K562 (cell line): ENCODE measurements around the gene LY6G6C. TPM values are rescaled to one million over a fixed set of nuclear protein-coding genes. Genes with fewer than 3 reads are reported as not detected.

Source experiments
- ATAC-seq: fragments of 200-7000 bp; cut with Tn5 transposase; 3 replicates; pipeline ENCODE4 v1.9.1; 2020; ENCODE audit warnings: moderate library complexity
- BruUV-seq: library from RNA; stranded (reverse); fragments of 400-500 nt; replicated peaks from 2 replicates; lab custom pipeline; 2021; lab: Mats Ljungman, UMichigan
- CTCF ChIA-PET: fragments of 300-600 bp; formaldehyde crosslinking; extraction: SDS; loops from one replicate; lab custom pipeline; 2021; ENCODE audit warnings: low intra/inter-chr PET ratio; lab: Yijun Ruan, JAX
- POLR2A ChIA-PET: fragments of 300-600, 350-650 bp; sonication (Branson Sonifier 250); formaldehyde crosslinking; extraction: SDS; loops from one replicate; lab custom pipeline; 2021; ENCODE audit warnings: antibody characterized with exemption, inconsistent platforms; lab: Yijun Ruan, JAX
- DNase-seq, 4 experiments: peaks; one replicate each; pipeline versions ENCODE4 v3.0.0 to v3.0.0-alpha.2; 2011 to 2018; ENCODE audit warnings: low spot score in 3 of 4, mixed read lengths in 3 of 4; ENCODE audit errors: extremely low read depth in 1 of 4
- FAIRE-seq: peaks from 2 replicates; lab custom pipeline; 2011; peaks lifted over from hg19 to GRCh38; lab: Jason Lieb, UNC
- H2AFZ ChIP-seq: 2 replicates; pipeline ENCODE4 v1.6.0; 2011; ENCODE audit warnings: low read depth, low read length, control low read depth, inconsistent platforms
- H3K27ac ChIP-seq: fragments of 200-600 bp; 3 replicates; pipeline ENCODE4 v1.8.0; 2011; ENCODE audit warnings: low read depth, mild to moderate bottlenecking, control low read depth, inconsistent platforms, low read length, moderate library complexity, mixed read lengths; ENCODE audit errors: extremely low read depth
- H3K27me3 ChIP-seq, 2 experiments: fragments of 300-600 bp in 1 of 2; 2 replicates in 1 of 2; 3 replicates in 1 of 2; pipeline versions ENCODE4 v1.6.0 to v1.8.0; 2011; ENCODE audit warnings: inconsistent platforms in 2 of 2, low read length in 2 of 2, mild to moderate bottlenecking in 1 of 2, mixed read lengths in 1 of 2, moderate library complexity in 1 of 2; ENCODE audit not compliant: control insufficient read depth in 2 of 2, insufficient read depth in 2 of 2
- H3K36me3 ChIP-seq: fragments of 300-600 bp; 3 replicates; pipeline ENCODE4 v1.8.0; 2011; ENCODE audit warnings: mild to moderate bottlenecking, low read length, inconsistent platforms; ENCODE audit not compliant: control insufficient read depth, insufficient read depth
- H3K4me1 ChIP-seq, 2 experiments: fragments of 200-600 bp in 1 of 2; replicated peaks in 1 of 2; 2 replicates in 1 of 2; 3 replicates in 1 of 2; pipeline versions ENCODE4 v1.5.1 to v1.8.0; 2011; ENCODE audit warnings: inconsistent platforms in 2 of 2, low read length in 2 of 2, mild to moderate bottlenecking in 1 of 2, mixed read lengths in 1 of 2, moderate library complexity in 1 of 2; ENCODE audit not compliant: control insufficient read depth in 2 of 2, insufficient read depth in 2 of 2
- H3K4me2 ChIP-seq: 2 replicates; pipeline ENCODE4 v1.6.1; 2011; ENCODE audit warnings: low read length, control low read depth, inconsistent platforms, mixed read lengths; ENCODE audit not compliant: insufficient read depth
- H3K4me3 ChIP-seq: fragments of 200-600 bp; sonication (generic), shearing (Covaris generic); 2 replicates; pipeline ENCODE4 v1.5.1; 2016; ENCODE audit warnings: control low read depth, inconsistent platforms
- H3K79me2 ChIP-seq: fragments of 200-600 bp; 3 replicates; pipeline ENCODE4 v1.8.0; 2011; ENCODE audit warnings: low read length, inconsistent platforms; ENCODE audit not compliant: control insufficient read depth, insufficient read depth
- H3K9ac ChIP-seq, 2 experiments: 2 replicates each; pipeline versions ENCODE4 v1.6.0 to v1.6.1; 2011; ENCODE audit warnings: low read depth in 2 of 2, low read length in 2 of 2, control low read depth in 1 of 2, inconsistent platforms in 1 of 2, mild to moderate bottlenecking in 1 of 2, mixed read lengths in 1 of 2; ENCODE audit not compliant: insufficient read depth in 1 of 2
- H3K9me1 ChIP-seq: one replicate; pipeline ENCODE4 v1.6.0; 2011; ENCODE audit warnings: inconsistent platforms, mild to moderate bottlenecking, low read length, moderate library complexity; ENCODE audit not compliant: control insufficient read depth, insufficient read depth
- H3K9me3 ChIP-seq: replicated peaks from 2 replicates; pipeline ENCODE4 v1.5.1; 2011; ENCODE audit warnings: low read depth, low read length, inconsistent platforms; ENCODE audit not compliant: control insufficient read depth, insufficient read depth
- H4K20me1 ChIP-seq: replicated peaks from 2 replicates; pipeline ENCODE4 v1.6.1; 2011; ENCODE audit warnings: low read length, inconsistent platforms, mixed read lengths; ENCODE audit not compliant: control insufficient read depth, insufficient read depth
- ADNP ChIP-seq: fragments of 200-800 bp; sonication (Bioruptor generic); IDR thresholded peaks from 2 replicates; pipeline ENCODE4 v1.6.1; 2016; ENCODE audit warnings: missing genetic modification characterization, missing compliant biosample characterization
- BCL6 ChIP-seq: fragments of 250-450 bp; sonication (Bioruptor Pico); IDR thresholded peaks from 2 replicates; pipeline ENCODE4 v1.4.0; 2020
- CHCHD3 ChIP-seq: fragments of 250-450 bp; sonication (Bioruptor Pico); IDR thresholded peaks from 2 replicates; pipeline ENCODE4 v2.1.2; 2022; ENCODE audit warnings: mild to moderate bottlenecking
- CHD1 ChIP-seq: fragments of 200-600 bp; sonication (generic); IDR thresholded peaks from one replicate; pipeline ENCODE4 v1.6.1; 2012; ENCODE audit warnings: mild to moderate bottlenecking, moderate library complexity, low read length, inconsistent platforms
- GABPB2 ChIP-seq: fragments of 250-450 bp; sonication (Bioruptor Pico); conservative IDR thresholded peaks from 2 replicates; pipeline ENCODE4 v1.5.1; 2021; ENCODE audit warnings: mild to moderate bottlenecking
- HDAC6 ChIP-seq: IDR thresholded peaks from 2 replicates; pipeline ENCODE4 v1.6.1; 2012; ENCODE audit warnings: low read depth, mild to moderate bottlenecking, control low read depth, inconsistent platforms, low read length, moderate library complexity
- MAX ChIP-seq: sonication (generic); formaldehyde crosslinking; IDR thresholded peaks from 2 replicates; pipeline ENCODE4 v1.9.0; 2022; ENCODE audit warnings: mild to moderate bottlenecking, missing genetic modification reagents
- MYBL2 ChIP-seq, 2 experiments: fragments of 450-650 bp in 1 of 2; sonication (generic) in 1 of 2; formaldehyde crosslinking in 1 of 2; IDR thresholded peaks; 2 replicates each; pipeline versions ENCODE4 v1.6.1 to v1.8.1; 2017 to 2022; ENCODE audit warnings: borderline replicate concordance in 1 of 2, inconsistent platforms in 1 of 2, low read depth in 1 of 2, mild to moderate bottlenecking in 1 of 2, missing genetic modification reagents in 1 of 2, moderate library complexity in 1 of 2
- NFE2L1 ChIP-seq: fragments of 450-650 bp; IDR thresholded peaks from 2 replicates; pipeline ENCODE4 v1.6.1; 2016; ENCODE audit warnings: missing genetic modification characterization, low read depth, mild to moderate bottlenecking, missing compliant biosample characterization, moderate library complexity, borderline replicate concordance
- NR2F6 ChIP-seq: fragments of 450-650 bp; formaldehyde crosslinking; IDR thresholded peaks from 2 replicates; pipeline ENCODE4 v1.4.0; 2020; ENCODE audit warnings: mild to moderate bottlenecking
- POLR2A ChIP-seq: fragments of 450-650 bp; conservative IDR thresholded peaks from 2 replicates; pipeline ENCODE4 v1.6.1; 2016
- RFX7 ChIP-seq: fragments of 250-450 bp; sonication (Bioruptor Pico); IDR thresholded peaks from 2 replicates; pipeline ENCODE4 v1.5.1; 2021; ENCODE audit warnings: mild to moderate bottlenecking
- SNRNP70 ChIP-seq: fragments of 200-400 bp; formaldehyde crosslinking; optimal IDR thresholded peaks from 2 replicates; pipeline ENCODE3; 2017; ENCODE audit warnings: low read depth, low read length
- ZKSCAN8 ChIP-seq: fragments of 200-800 bp; sonication (Bioruptor generic); IDR thresholded peaks from 2 replicates; pipeline ENCODE4 v1.6.1; 2016; ENCODE audit warnings: missing genetic modification characterization, missing compliant biosample characterization
- ZNF3 ChIP-seq: fragments of 250-450 bp; sonication (Bioruptor Pico); IDR thresholded peaks from 2 replicates; pipeline ENCODE4 v1.5.0; 2021; ENCODE audit warnings: mild to moderate bottlenecking, moderate library complexity
- WGBS: fragments of 100-300 bp; shearing (Covaris generic); methylation state at CpG from one replicate; pipeline ENCODE4 v1.1.6; 2016; ENCODE audit warnings: low coverage, mixed read lengths; ENCODE audit not compliant: insufficient coverage; ENCODE audit errors: missing lambda C conversion rate; 5-methylcytosine and 5-hydroxymethylcytosine counted together
- in situ Hi-C: fragments of 300-500 bp; cut with MboI; formaldehyde crosslinking; loops from 4 replicates; pipeline ENCODE4 v1.15.0; 2018; ENCODE audit warnings: inconsistent platforms, mixed read lengths
- intact Hi-C: fragments of 100-400 bp; cut with micrococcal nuclease; formaldehyde crosslinking; loops from 2 replicates; pipeline ENCODE4 v1.14.2; 2022
- polyA plus RNA-seq, 8 experiments: library from polyadenylated mRNA; depleted of rRNA in 4 of 8; stranded (reverse) in 5 of 8; unstranded in 3 of 8; fragments of >200 nt; fragmentation: Nextera tagmentation in 2 of 8; fragmentation: Illumina TruSeq in 1 of 8; extraction: Ambion mirVana in 2 of 8; extraction: Trizol in 1 of 8; gene quantifications; 2 replicates each; pipeline versions ENCODE4 v1.2.1 to v1.2.3, GENCODE V29; 2011 to 2014; ENCODE audit warnings: inconsistent platforms in 1 of 8, missing spikeins in 1 of 8
- total RNA-seq, 7 experiments: library from RNA; depleted of rRNA in 6 of 7; stranded (reverse); fragments of >200 nt in 6 of 7; fragmentation: Illumina TruSeq in 2 of 7; extraction: Trizol in 2 of 7; gene quantifications; 2 replicates each; pipeline versions ENCODE4 v1.2.1 to v1.2.3, GENCODE V29; 2011 to 2021; ENCODE audit warnings: low replicate concordance in 1 of 7

The LY6G6C gene
- total and polyA plus RNA-seq, 9 of the 15 experiments (the other 6 are each of a cell fraction or from before 2014, with no cell fraction given) = 0.06 to 0.20 TPM; not detected in 7

GRCh38 chr6:31740397-31741223 is 19.1 kb upstream of the LY6G6C start (continued):
- no peak for TF ChIP-seq BCL6 (CRISPR knock-in tag)
- no peak for TF ChIP-seq ZKSCAN8 (CRISPR knock-in tag)
- TF ChIP-seq HDAC6 = no peak
- TF ChIP-seq MAX = no peak
- TF ChIP-seq CHCHD3 (CRISPR knock-in tag) = 0 out of 2 replicates have a peak, but pooled peaks have one; percentile 60
- TF ChIP-seq ZNF3 (CRISPR knock-in tag) = no peak
- TF ChIP-seq SNRNP70 = no peak
- peak; percentile 2; the same call in 1 of the 2 replicates for TF ChIP-seq POLR2A
- peak; percentile 85 for TF ChIP-seq CHD1

GRCh38 chr6:31739639-31740396 is 18.3 kb upstream of the LY6G6C start, which contains the start of gene MSH5:
Gene MSH5, plus strand, starts transcription at chr6:31740005. Its CDS starts 462 bp downstream, at chr6:31740467.
- peaks cover 9% of the 10 kb centered on the region; the same call in 1 of the 2 replicates for H4K20me1 ChIP-seq
- no peaks in the 10 kb centered on the region for H3K9me3 ChIP-seq
- peak within 1 kb of the TSS; percentile 92 to 99 for H3K9ac ChIP-seq
- peak within 1 kb of the TSS; percentile 95 for H3K27ac ChIP-seq
- peak within 1 kb of the TSS; percentile 93 for H3K4me2 ChIP-seq
- intact Hi-C loops (loop anchor here (2.0 to 10.0 kb wide), 3 partner anchors 87 to 389 kb away; partner anchors contain the start of genes ATF6B, DXO and HSPA1B), in situ Hi-C loops (no loop called here)
- ATAC-seq (peak; percentile 84), FAIRE-seq (peak; percentile 99), DNase-seq (peak; percentile 100)
- H3K4me1 ChIP-seq = peaks cover 56 to 61% of the 10 kb centered on the region in 2 experiments
- TSS peak; percentile 79 for BruUV-seq
- H3K36me3 ChIP-seq = peaks cover 49% of the 10 kb centered on the region
- H2AFZ ChIP-seq = peak within 1 kb of the TSS; percentile 77
- peaks cover 69% of the 10 kb centered on the region for H3K79me2 ChIP-seq
- H3K9me1 ChIP-seq = no peaks in the 10 kb centered on the region
- H3K27me3 ChIP-seq = no peaks in the 10 kb centered on the region
- ChIA-PET POLR2A (interaction anchor here (0.9 to 13.1 kb wide), 28 partner anchors 10 to 181 kb away, joined by 3 to 236 read pairs (median 8); partner anchors contain the start of genes ABHD16A, BAG6, C6orf47 and CSNK2B), CTCF (no interaction called here)
- under 1% methylated on average over 58 of the region's 58 CpGs for WGBS
- peak within 1 kb of the TSS; percentile 64 for H3K4me3 ChIP-seq
- TF ChIP-seq NR2F6 (CRISPR knock-in tag) (peak; percentile 82; the same call in 1 of the 2 replicates), GABPB2 (CRISPR knock-in tag) (peak; percentile 41; the same call in 1 of the 2 replicates), RFX7 (CRISPR knock-in tag) (0 out of 2 replicates have a peak, but pooled peaks have one; percentile 53), MYBL2 (IDR thresholded peaks at IDR 0.05; ENCODE audit: low read depth) (no peak), MYBL2 (CRISPR knock-in tag; IDR thresholded peaks at IDR 0.05; ENCODE audit: borderline replicate concordance) (no peak), NFE2L1 (no peak), ADNP (tag) (no peak)
